PC-3 (cell line): ENCODE measurements around the gene PRIM2.

Source experiments
- EZH2 ChIP-seq: fragments of 300-600 bp; sonication (generic); IDR thresholded peaks from one replicate; pipeline ENCODE4 v1.6.1; 2017; ENCODE audit warnings: antibody characterized with exemption, mild to moderate bottlenecking, low read length; ENCODE audit not compliant: unreplicated experiment
- EZH2phosphoT487 ChIP-seq: fragments of 300-600 bp; sonication (generic); IDR thresholded peaks from 2 replicates; pipeline ENCODE4 v1.6.1; 2018; ENCODE audit warnings: mild to moderate bottlenecking, antibody characterized with exemption, low read length, borderline replicate concordance
- TF ChIP-seq, protein P1 (sequence below): fragments of 300-600 bp; sonication (generic); conservative IDR thresholded peaks from 2 replicates; pipeline ENCODE4 v1.5.1; 2017; ENCODE audit warnings: antibody characterized with exemption, low read depth, mild to moderate bottlenecking, low read length

DNA sequence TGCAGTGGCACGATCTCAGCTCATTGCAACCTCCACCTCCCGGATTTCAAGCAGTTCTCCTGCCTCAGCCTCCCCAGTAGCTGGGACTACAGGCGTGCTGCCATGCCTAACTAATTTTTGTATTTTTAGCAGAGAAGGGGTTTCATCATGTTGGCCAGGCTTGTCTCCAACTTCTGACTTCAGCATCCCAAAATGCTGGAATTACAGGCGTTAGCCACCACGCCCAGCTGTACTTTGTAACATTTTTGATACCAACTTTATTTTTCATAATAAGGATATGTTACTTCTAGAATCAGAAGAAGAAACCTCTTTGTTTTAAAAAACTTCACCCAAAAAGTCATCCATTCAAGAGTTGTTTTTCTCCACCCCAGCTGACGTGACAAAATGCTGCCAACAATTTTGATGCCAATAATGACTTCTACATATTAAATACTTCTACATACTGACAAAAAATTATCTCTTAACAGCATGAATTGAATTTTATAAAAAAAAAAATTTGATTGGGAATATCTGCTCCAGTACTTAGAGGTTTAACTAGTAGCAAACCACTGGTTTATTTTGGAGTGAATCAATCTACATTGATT lies 22.5 kb upstream of the PRIM2 start:
- TF ChIP-seq EZH2phosphoT487 (no peak), EZH2 (no peak)
- TF ChIP-seq, protein P1, sequence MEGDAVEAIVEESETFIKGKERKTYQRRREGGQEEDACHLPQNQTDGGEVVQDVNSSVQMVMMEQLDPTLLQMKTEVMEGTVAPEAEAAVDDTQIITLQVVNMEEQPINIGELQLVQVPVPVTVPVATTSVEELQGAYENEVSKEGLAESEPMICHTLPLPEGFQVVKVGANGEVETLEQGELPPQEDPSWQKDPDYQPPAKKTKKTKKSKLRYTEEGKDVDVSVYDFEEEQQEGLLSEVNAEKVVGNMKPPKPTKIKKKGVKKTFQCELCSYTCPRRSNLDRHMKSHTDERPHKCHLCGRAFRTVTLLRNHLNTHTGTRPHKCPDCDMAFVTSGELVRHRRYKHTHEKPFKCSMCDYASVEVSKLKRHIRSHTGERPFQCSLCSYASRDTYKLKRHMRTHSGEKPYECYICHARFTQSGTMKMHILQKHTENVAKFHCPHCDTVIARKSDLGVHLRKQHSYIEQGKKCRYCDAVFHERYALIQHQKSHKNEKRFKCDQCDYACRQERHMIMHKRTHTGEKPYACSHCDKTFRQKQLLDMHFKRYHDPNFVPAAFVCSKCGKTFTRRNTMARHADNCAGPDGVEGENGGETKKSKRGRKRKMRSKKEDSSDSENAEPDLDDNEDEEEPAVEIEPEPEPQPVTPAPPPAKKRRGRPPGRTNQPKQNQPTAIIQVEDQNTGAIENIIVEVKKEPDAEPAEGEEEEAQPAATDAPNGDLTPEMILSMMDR: no peak
